Renal pelvis (tissue), 4 donors: Measurements from ENCODE around the gene TMEM209. TPM values are rescaled to one million over a fixed set of nuclear protein-coding genes. Genes with fewer than 3 reads are reported as not detected.
"Not testable (repeated sequence)": the region's sequence is repeated elsewhere in the genome, so short reads cannot be mapped to it uniquely, and the experiment has no call there.

Experiments used
- DNase-seq: peaks from one replicate; pipeline ENCODE4 v3.0.0-alpha.2; 2013
- polyA plus RNA-seq, 3 donors: library from polyadenylated mRNA; unstranded; fragments of 120-200 nt; gene quantifications; one replicate each; pipeline ENCODE4 v1.2.1, GENCODE V29; 2013; ENCODE audit not compliant: insufficient read length in 3 of 3

The TMEM209 gene
- polyA plus RNA-seq, 3 donors: 21.7 to 28.0 (median 26.5) TPM

DNA sequence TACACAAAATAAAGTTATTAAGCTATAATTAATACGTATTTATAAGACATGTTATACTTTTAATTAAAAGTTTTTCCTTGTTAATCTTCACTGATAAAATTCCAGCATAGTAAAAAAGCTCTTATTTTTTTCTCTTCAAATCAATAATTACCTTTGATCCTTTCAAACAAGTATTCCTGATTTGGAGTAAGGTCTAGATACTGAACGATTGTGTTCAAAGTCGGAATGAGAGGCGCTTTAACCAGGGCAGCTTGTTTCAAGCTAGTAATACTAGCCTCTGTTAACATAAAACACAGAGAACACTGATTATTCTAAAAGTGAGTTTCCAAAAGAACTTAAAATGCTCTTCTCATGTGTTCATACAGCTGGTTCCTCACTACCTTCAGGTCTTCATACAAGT lies 27.0 kb downstream of the TMEM209 start:
- DNase-seq: no peak

DNA sequence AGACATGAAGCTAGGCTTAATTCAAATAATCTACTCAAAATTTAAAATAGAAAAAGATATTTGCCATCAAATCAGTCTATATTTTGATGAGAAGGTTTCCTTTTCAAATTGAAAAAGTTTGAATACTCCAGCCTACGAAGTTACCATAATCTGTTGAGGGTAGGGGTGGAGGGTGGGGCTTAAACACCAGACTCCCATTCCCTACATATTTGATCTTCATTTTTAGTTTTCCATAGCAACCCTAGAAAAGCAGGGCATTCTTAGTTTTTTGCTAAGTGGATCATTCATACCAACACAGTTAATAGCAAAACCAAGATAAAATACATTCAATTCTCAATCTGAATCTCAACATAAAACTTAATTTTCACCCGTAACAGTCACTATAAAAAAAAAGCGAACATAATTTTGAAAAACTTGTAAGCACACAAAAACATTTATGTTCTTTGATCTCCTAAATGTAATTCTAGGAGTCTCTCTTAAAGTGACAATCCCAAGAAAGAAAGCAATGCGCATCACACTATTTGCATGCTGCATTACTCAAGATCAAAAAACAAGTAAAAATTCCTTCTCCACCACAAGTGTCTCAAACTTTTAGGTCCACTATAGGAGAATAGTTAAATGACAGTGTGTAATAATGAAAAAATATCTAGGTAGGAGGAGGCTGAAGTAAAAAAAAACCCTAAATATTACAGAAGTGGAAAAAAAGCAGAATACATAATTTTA lies 30.8 kb downstream of the TMEM209 start:
- no peak for DNase-seq

DNA sequence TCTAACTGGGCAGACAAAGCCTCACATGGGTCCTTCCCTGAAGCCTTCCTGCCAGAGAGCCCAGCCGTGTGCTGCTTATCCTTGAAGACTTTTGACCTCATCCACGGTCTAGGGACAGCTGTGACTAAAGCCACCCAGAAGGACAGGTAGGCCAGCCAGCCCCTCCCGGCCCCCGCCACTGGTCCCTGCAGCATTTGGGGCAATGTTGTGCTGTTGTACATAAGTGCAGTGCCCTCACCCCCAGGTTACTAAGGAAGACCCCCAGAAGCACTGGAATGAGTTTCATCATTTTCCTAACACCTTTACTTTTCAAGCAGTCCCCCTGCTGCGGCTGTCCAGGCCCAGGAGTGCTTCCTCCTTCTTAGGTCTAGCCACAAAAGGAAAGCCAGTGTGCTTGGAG lies 43.0 kb downstream of the TMEM209 start:
- no peak for DNase-seq

DNA sequence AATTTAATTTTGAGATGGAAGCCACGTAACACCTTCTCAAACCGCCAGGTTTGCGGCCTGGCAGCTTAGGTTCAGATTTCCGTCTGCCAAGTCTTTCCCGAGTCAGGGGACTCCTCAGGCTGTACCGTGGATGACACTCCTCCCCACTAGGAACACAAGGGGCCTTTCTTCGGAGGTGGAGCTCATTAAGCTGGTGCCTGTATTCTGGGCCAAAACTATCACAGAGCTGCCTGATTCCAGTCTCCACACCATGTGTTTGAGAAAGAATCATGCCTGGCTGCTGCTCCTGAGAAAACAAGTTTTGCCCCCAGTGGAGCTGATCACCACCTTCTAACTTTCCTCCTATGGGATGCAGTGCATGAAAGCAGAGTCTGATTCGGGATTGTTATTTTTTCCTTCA lies 44.8 kb downstream of the TMEM209 start:
- no peak for DNase-seq

DNA sequence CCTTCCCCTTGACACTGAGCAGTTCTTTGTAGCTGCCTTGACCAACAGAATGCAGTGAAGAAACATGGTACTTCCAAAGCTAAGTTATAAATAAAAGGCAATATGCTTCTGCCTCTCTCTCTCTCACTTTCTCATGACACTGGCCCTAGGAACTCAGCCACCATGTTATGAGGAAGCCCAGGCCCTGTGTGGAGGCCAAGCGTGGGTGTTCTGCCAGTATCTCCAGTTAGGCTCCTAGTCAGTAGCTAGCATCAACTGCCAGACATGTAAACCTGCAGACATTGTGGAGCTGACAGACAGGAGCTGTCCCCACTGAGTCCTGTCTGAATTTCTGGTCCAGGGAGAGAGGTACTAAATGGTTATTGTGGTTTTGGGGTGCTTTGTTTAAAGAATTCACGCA lies 45.2 kb downstream of the TMEM209 start:
- no peak for DNase-seq

DNA sequence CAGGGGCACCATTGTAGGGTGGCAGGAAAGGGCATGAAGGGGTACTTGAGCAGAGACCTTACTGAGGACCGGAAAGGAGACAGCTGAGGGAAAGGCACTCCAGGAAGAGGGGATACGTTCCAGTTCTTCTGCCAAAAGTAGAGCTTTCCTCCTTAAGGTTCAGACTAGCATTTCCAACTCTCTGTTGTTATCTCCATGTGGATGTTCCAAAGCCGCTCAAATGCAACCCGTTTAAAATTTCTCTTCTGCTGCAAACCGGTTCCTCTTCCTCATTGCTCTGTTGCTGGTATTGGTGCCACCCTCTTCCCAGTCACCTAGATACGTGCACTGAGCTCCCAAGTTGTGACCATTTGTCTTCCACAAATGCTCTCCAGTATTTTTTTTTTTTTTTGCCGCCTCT lies 47.5 kb downstream of the TMEM209 start:
- no peak for DNase-seq

DNA sequence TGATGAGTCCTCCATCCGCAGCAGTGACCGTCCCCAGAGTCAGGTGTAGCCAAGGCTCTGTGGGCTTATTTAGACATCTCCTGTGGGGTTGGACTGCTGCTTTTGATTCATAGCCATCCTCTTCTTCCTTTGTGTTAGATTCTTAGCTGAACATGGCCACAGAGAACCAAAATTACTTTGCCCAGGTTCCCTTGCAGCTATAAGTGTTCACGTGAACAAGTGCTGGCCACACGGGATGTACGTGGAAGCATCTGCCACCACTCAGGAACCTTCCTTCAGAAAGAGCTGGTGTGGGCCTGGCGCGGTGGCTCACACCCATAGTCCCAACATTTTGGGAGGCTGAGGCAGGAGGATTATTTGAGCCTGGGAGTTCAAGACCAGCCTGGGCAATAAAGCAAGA lies 49.1 kb downstream of the TMEM209 start:
- DNase-seq: no peak

DNA sequence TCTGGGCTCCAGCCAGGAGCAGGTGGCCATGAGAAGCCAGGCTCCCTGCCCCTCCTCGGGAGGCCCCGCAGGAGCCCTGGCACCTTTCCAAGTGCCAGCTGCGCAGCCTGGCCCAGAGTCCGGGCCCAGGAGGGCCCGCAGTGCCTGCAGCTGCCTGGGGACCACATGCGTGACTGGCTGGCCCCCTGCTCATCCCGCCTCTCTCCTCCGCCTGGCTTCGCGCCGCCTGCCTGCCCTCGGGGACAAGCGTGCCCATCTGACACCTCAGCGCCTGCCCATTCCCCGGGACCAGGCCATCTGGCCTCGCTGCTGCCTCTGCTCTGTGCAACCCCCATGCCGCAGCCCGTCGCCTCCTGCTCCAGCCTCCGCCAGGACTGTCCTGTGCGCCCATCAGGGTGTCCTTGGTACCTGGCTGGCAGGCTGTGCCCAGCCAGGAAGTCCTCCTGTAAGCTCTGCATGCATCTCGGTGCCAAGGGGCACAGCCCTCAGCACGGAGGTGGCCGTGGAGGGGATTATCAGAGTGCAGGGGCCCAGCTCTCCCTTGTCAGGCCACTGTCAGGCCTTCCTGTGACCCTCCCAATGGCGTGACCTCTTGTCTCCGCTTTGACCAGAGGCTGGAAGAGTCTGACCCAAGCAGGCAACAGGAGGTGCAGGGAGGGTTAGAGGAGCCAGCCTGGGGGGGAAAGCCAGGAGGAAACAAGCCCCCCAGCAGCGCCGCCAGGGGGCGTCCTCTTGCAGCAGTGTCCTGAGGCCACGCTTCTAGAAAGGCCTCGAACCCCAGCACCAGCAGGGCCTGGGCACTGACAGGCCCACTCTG lies 50.5 kb downstream of the TMEM209 start:
- no peak for DNase-seq

DNA sequence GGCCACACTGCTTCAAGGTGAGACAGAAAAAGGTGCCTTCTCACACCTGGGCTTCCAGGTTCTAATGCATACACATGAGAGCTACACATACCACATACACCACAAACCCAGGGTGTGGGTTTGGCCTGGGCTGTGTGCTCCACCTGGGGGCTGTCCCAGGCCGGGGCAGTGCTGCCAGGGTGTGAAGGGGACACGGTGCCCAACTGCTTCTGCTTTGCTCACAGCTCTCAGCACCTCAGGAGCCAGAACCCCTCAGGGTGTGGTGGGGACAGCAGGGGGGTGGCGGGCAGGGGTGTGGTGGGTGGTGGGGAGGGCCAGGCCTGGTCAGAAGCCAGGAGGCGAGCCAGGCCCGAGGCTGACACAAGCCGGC lies 51.1 kb downstream of the TMEM209 start:
- no peak for DNase-seq

DNA sequence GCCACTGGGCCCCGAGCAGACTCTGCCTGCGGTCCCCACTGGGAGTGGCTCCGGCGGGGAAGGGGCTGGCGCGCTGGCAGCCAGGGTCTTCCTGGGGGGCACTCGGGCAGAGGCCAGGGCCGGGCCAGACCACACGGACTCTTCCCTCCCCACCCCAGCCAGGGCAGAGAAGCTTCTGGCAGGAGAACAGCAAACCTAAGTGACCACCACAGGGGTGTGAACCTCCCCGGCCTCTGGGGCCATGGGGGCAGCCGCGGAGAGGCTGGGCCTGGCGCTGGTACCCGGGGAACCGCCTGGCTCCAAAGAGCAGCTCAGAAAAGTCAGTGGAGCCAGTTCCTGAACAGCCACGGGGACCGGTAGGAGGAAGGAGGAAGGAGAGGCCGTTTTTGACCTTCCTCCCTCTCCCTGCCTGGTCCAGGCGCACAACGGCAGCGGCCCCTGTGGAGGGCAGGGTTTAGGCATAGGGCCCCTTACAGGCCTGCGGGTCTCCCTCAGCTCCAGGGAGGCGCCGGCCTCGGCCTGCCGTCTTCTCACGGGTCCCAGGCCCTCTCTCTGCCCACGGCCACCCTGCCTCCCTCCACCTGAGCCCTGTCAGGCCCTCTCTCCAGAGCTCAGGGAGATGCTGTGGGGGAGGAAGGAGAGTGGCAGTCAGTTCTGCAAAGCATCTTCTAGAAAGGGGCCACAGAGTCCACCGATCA lies 51.8 kb downstream of the TMEM209 start:
- no peak for DNase-seq

DNA sequence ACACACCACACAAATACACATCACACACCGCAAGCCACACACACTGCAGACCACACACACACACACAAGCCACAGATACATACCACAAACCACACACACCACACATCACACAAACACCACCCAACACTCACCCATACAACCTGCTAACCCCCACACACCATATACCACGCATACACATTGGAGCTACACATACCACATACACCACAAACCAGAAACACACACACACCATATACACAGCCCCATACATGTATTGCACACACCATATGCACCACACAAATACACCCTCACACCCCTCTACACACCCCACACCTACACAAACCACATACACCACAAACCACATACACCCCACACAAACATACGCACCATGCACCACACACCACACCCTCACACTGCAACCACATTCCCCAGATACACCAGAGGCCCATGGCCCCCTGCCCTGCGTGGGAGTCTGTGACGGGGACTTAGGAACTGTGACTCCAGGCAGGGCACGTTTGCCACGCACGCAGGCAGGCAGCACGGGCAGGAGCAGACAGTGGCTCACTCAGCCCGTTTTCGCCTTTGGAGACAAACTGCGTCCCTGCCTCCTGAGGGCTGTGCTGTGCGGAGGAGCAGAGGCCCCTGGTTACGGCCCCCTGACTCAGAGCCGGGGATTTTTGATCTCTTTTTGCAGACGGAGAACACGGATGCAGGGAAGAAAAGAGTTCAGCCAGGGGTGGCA lies 52.6 kb downstream of the TMEM209 start:
- DNase-seq: peak; percentile 56

DNA sequence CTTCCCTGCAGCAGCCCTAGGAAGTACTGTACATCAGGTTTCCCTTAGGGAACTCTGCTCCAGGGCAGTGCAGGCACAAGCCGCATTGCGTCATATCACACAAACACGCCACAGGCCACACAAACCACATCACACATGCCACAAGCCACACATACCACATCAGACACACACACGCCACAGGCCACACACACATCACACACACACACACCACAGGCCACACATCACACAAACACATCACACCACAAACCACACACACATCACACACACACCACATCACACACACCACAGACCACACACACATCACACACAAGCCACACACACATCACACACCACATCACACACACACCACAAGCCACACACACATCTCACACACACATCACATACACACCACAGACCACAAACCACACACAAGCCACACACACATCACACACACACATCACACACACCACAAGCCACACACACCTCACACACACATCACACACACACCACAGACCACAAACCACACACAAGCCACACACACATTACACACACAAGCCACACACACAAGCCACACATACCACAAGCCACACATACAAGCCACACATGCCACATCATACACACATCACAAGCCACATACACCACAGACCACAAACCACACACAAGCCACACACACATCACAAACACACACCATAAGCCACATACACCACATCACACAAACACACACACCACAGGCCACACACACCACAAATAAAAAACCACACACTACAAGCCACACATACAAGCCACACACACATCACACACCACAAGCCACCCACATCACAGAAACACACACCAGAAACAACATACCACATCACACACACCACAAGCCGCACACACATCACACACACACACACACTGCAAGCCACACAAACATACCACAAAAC lies 53.4 kb downstream of the TMEM209 start:
- no peak for DNase-seq

DNA sequence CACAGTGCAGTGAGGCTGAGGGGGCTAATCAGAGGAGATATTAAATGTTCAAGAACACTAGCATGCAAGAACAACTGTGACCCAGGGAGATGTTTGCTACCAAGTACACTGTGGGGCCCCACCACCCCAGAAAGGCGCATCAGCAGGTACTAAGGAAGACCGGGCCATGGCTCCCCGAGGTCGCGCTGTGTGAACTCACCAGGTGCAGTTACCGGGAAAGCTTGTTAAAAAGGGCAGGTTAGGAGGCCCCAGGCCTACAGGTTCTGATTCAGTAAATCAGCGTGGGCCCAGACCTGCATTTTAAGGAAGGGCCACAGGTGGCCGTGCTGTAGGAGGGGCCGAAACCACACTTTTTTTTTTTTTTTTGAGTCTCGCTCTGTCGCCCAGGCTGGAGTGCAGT lies 54.6 kb downstream of the TMEM209 start:
- DNase-seq: no peak

DNA sequence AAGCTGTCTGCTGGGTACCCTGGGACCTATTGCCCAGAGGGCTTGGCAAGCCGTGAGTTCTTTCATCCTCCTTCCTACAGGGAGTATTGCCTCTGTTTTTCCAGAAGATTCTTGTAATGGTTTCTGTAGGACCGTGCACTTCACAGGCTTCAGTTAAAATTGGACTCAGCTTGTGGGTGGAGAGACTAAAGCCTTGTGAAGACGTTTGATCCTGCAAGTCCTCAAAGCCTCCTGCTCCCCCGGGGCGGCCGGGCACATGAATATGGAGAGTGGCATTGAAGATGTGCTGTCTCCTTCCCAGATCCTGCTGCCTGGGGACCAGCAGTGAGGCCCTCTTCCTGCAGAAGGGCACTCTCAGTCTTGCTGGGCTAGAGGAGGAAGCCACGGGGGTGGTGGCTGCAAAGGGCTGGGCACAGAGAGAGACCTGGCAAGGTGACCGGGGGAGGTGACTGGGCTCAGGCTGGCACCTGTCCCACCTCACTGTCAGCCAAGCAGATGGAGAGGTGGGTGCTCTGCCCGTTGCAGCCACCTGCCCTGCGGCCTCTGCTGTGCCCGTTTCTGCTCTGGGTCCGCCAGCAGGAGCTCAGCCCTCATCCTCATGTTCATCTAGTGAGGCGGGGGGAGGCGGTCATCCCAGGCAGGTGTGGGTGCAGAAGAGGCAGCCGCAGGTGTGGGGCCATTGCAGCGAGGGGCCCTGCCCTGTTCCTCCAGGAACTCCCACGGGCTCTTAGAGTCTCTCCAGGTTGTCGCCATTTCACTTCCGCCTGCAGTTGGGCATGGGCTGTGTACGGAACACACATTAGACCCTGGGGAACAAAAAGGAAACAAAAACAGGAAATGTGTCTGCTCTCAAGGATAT lies 55.7 kb downstream of the TMEM209 start:
- DNase-seq: no peak

DNA sequence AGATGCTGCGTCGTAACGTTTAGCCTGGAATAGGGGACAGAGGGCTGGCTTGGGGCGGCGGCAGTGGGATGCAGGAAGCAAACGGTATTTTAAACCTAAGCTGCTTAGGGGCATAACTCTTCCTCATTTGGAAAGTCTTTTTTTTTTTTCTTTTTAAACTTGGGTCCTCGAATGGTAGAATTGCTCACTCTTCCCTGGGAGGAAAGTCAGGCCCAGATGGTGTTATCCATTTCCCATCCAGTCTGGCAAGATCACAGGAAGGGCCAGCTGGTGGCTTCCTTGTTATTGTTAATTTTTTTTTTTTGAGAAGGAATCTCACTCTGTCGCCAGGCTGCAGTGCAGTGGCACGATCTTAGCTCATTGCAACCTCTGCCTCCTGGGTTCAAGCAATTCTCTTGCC lies 56.6 kb downstream of the TMEM209 start:
- DNase-seq: no peak

DNA sequence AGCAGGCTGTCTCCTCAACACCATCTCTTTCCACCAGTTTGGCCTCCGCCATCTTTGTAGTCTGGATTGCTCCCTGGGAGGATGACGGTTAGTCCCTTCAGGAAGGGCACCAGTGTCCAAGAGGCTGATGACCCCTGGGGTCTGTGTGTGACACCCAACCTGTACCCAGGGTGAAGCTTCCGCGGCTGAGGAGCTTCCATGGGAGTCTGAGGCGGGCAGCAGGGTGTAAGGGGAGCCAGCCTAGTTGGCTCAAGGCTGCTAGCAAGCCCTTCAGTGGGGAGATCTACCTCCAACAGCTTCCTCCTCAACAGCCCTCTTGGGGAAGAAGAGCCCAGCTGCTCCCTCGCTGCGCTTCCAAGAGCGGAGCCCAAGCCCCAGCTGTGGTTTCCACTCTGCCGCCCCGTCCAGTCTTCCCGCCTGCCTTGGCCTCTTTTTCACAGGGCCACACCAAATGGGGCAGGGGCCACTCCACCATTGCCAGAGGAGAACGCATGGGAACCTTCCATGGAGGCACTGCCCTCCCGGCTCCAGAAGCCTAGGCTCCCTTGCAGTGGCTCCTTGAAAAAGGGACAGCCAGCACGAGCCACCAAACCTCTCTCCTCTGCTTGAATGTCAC lies 57.4 kb downstream of the TMEM209 start:
- DNase-seq: no peak

DNA sequence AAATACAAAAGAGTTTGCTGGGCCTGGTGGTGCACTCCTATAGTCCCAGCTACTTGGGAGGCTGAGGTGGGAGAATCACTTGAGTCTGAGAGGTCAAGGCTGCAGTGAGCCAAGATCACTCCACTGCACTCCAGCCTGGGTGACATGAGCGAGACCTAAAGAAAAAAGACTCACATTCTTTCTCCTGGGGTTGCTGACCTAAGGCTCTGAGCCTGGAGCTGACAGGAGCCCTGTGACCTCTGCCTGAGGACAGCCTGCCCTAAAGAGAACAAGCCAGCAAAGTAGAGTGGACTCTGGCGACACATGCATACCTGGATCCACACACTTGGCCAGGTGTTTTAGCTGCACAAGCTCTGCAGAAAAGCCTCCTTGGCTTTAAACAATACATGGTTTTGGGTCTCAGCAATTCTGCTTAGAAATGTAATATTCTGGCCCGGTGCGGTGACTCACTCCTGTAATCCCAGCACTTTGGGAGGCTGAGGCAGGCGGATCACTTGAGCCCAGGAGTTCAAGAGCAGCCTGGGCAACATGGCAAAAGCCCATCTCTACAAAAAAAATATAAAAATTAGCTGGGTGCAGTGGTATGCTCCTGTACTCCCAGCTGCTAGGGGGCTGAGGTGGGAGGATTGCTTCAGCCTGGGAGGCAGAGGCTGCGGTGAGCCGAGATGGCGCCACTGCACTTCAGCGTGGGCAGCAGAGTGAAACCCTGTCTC lies 58.4 kb downstream of the TMEM209 start:
- DNase-seq: no peak

DNA sequence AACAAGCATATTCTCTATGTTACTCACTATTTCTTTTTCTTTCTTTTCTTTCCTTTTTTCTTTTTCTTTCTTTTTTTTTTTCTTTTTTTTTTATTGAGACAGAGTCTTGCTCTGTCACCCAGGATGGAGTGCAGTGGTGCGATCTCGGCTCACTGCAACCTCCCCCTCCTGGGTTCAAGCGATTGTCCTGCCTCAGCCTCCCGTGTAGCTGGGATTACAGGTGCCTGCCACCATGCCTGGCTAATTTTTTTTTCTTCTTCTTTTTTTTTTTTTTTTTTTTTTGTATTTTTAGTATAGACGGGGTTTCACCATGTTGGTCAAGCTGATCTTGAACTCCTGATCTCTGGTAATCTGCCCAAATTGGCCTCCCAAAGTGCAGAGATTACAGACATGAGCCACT lies 59.1 kb downstream of the TMEM209 start:
- DNase-seq: not testable (repeated sequence)
